LNCaP clone FGC (cell line): ENCODE data around the gene SDF4.

Experiments used
- DNase-seq: peaks from one replicate; pipeline ENCODE4 v3.0.0-alpha.2; 2011; ENCODE audit warnings: low read depth
- H3K4me3 ChIP-seq: 2 replicates; pipeline ENCODE4 v1.5.1; 2011; ENCODE audit warnings: mild to moderate bottlenecking, low read depth, low read length, control low read depth
- TF ChIP-seq, protein P1 (sequence below): IDR thresholded peaks from 2 replicates; pipeline ENCODE4 v1.5.1; 2012; ENCODE audit warnings: mild to moderate bottlenecking; ENCODE audit not compliant: control insufficient read depth, insufficient read depth; ENCODE audit errors: extremely low read depth

The SDF4 gene

GRCh38 chr1:1223321-1223720, 8.5 kb downstream of the SDF4 start:
- no peak for DNase-seq
- no peak overlapping the region for H3K4me3 ChIP-seq
- TF ChIP-seq, protein P1, sequence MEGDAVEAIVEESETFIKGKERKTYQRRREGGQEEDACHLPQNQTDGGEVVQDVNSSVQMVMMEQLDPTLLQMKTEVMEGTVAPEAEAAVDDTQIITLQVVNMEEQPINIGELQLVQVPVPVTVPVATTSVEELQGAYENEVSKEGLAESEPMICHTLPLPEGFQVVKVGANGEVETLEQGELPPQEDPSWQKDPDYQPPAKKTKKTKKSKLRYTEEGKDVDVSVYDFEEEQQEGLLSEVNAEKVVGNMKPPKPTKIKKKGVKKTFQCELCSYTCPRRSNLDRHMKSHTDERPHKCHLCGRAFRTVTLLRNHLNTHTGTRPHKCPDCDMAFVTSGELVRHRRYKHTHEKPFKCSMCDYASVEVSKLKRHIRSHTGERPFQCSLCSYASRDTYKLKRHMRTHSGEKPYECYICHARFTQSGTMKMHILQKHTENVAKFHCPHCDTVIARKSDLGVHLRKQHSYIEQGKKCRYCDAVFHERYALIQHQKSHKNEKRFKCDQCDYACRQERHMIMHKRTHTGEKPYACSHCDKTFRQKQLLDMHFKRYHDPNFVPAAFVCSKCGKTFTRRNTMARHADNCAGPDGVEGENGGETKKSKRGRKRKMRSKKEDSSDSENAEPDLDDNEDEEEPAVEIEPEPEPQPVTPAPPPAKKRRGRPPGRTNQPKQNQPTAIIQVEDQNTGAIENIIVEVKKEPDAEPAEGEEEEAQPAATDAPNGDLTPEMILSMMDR = no peak

DNA sequence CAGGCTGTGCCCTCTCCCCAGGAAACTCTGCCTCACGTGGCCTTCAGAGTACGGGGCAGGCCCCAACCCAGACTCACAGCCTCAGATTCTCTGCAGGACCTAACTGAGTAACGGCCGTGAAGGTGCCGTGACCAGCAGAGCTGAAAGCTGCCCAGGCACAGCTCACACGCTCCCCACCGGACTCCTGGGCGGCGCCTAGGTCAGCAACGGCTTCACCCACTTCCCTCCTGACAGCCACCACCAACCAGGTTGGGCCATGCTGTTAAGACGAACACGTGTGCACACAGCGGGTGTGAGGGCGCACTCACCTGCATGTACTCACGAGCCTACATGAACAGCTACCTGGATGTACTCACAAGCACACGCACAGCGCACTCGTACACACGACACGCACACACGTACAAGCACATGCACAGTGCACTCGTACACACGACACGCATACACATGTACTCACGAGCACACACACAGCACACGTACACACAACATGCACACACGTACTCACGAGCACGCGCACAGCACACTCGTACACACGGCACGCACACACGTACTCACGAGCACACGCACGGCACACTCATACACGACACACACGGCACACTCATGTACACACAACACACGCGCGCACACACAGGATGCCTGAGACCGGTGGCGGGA, 9.1 kb downstream of the SDF4 start:
- TF ChIP-seq, protein P1 = no peak
- no peak for DNase-seq
- no peak overlapping the region for H3K4me3 ChIP-seq

DNA sequence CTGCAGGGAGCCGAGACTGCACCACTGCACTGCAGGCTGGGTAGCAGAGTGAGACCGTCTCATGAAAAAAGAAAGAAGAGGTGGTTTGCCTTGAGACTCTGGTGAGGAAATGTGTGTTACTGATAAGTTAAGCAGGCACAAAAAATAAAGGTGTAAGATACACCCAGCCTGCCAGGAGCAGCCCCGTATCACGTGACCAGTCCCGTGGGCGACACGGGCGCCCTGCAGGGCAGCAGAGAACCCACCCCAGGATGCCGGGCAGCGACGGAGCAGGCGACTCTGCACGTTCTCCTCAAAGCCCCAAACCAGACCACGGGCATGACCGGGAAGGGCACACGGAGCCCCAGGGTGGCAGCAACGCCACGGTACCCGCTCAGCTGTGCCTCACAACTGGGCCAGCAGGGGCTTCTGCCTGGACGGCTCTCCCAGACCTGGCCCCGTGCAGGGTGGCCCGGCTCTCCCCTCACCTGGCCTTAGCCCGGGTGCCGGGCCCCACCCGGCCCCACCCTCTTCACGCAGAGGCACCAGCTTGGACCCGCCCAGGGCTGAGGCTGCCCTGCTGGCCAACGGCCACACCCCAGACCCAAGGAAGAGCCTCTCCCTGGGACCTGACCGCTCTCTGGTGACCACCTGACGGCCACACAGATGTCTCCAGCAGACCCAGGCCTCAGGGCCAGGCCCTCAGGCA, 9.8 kb downstream of the SDF4 start:
- TF ChIP-seq, protein P1 = no peak
- H3K4me3 ChIP-seq = no peak overlapping the region
- DNase-seq = no peak

DNA sequence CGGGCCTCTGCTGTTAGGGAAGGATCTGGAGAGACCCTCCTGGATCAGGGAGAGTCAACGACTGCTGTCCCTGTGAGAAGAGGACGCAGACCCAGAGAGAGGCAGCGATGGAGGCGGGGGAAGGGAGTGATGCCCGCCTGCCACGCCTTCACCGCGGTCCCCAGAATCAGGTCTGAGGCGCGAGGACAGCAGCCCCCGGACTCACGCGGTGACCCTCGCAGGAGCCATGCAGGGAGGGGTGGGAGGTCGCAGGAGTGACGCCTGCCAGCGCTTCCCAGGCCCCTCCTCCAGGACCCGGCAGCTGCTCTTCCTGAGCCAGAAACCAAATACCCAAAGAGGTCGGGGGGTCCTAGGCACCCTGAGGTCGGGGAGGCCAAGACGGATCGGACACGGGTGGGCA, 11.6 kb downstream of the SDF4 start:
- TF ChIP-seq, protein P1 = no peak
- no peak for DNase-seq

DNA sequence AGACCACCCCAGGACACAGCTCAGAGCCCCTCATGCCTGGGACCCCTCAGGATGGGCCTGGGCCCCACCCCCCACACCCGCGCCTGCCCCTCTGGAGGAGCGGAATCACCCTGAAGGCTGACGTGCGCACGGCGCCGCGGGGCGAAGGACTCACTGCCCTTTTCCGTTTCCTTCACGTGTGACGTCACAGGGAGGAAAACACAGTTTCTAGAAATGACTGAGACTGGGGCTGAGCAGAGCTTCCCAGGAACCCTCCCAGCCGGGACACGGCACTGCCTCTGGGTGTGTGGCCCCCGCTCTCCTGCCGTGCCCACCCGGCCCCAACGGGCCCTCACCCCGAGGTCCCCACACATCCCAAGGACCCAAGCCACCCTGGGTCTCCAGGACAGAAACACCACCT, 12.5 kb downstream of the SDF4 start:
- TF ChIP-seq, protein P1 = no peak
- H3K4me3 ChIP-seq = no peak overlapping the region

More for the DNA sequence above, 11.6 kb downstream of the SDF4 start:
- H3K4me3 ChIP-seq = no peak overlapping the region

GRCh38 chr1:1218524-1219200, 13.1 kb downstream of the SDF4 start:
- TF ChIP-seq, protein P1 = no peak
- DNase-seq = no peak
- H3K4me3 ChIP-seq = no peak overlapping the region

More for the DNA sequence above, 12.5 kb downstream of the SDF4 start:
- no peak for DNase-seq
